Stimulated activated CD8-positive, alpha-beta memory T cell treated with anti-CD3 and anti-CD28 coated beads, Interleukin-15, amount 100 ng/mL, for 4 hours (primary cell): Measurements from ENCODE around the gene PRPSAP2.
"Not testable (repeated sequence)": the region's sequence is repeated elsewhere in the genome, so short reads cannot be mapped to it uniquely, and the experiment has no call there.

Experiments
- DNase-seq, 2 donors: peaks; one replicate each; pipeline ENCODE4 v3.0.0-alpha.2; 2020; ENCODE audit warnings: low read depth in 2 of 2

PRPSAP2 gene

DNA sequence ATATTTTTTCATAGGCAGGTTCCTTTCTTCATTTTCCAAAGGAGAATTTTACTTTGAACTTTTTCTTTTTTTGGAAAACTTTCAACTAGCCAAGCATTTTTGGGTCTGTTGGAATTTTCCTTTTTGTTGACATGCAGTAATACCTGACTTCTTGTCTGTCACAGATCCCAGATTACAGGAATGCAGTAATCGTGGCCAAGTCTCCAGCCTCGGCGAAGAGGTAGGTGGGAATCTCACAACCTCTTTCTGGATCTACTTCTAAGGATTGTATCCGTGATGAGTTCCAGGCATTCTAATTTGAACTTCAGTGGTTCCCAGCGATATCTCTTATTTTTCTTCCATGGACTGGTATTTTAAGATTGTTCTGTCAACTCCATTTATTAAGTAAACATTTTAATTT lies 31.7 kb downstream of the PRPSAP2 start:
- no peak for DNase-seq

DNA sequence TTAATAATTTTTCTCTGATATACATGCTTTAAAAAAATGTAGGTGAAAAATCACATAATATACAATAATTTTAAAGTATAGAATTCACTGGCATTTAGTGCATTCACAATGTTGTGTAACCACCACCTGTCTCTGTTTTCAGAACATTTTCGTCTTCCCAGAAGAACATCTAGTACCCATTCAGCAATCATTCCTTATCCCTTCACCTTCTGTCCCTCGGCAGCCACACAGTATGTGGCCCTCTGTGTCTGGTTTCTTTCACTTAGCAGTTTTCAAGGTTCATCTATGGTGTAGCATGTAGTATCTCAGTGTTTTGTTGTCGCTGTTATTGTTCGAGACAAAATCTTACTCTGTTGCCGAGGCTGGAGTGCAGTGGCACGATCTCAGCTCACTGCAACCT lies 33.6 kb downstream of the PRPSAP2 start:
- DNase-seq: no peak

DNA sequence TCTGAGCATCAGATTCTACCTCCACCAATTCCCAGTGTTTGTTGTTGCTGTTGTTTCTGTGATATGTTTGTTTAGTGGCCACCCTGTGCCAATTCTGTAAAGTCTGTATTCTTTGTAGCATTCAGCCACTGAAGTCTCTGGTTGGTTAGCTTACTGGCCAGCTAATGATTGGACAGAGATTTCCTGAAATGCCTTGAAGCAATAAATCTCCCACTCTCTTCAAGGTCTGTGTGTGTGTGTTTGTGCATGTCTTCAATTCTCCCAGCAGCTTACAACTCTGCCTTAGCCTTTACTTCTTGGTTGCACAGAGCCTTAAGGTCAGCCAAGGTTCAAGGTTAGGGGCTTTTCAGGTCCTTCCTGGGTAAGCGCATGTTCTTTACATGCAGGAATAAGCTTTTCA lies 38.2 kb downstream of the PRPSAP2 start:
- DNase-seq: no peak

DNA sequence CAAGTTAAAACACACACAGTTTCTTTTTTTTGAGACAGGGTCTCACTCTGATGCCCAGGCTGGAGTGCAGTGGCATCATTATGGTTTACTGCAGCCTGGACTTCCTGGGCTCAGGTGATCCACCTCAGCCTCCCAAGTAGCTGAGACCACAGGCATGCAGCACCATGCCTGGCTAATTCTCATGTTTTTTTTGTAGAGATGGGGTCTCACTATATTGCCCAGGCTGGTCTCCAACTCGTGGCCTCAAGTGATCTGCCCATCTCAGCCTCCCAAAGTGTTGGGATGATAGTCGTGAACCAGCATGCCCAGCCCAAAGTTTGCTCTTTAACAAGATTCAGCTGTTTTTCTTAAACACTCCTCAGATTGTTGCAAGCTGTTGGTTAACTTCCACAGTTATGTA lies 39.0 kb downstream of the PRPSAP2 start:
- no peak for DNase-seq

DNA sequence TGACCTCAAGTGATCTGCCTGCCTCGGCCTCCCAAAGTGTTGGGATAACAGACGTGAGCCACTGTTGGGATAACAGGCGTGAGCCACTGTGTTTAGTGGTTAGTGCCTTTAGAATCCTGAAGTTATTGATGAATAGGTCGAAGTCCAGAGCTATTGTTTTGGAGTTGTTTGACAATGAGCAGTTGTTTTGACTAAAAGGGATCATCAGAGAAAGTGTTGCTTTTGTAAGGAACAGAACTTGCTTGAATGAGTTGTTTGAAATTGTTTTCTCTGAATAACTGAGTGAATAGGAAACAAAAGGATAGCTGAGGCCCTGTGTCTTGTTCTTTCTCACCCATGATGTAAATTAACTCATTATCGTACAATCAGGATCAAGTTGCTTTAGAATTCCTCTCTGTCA lies 46.6 kb downstream of the PRPSAP2 start:
- DNase-seq: no peak

DNA sequence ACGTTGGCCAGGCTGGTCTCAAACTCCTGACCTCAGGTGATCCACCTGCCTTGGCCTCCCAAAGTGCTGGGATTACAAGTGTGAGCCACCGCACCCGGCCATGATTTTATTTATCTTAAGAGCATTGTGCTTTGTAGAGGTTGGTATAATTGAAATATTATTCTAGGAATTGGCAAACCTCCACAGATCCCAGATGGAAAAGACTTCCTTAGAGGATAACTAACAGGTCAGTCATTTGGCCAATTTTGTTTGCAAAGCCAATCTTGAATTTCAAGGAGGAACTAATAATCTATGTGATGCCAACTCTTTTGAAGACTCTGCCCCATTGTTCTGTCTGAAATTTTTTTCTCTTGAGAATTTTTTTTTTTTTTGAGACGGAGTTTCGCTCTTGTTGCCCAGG lies 47.3 kb downstream of the PRPSAP2 start:
- DNase-seq: no peak

DNA sequence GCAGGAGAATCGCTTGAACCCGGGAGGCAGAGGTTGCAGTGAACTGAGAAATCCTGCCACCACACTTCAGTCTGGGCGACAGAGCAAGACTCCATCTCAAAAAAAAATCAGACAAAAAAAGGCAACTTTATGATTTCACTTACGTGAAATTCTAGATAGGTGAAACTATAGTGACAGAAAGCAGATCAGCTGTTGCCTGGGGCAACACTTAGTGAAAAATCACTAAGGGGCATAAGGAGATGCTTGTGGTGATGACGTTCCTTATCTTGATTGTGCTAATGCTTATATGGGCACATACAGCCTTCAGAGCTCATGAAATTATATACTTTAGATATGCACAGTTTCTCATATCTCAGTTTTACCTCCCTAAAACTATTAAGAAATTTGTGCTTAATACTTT lies 52.4 kb downstream of the PRPSAP2 start:
- DNase-seq: no peak

DNA sequence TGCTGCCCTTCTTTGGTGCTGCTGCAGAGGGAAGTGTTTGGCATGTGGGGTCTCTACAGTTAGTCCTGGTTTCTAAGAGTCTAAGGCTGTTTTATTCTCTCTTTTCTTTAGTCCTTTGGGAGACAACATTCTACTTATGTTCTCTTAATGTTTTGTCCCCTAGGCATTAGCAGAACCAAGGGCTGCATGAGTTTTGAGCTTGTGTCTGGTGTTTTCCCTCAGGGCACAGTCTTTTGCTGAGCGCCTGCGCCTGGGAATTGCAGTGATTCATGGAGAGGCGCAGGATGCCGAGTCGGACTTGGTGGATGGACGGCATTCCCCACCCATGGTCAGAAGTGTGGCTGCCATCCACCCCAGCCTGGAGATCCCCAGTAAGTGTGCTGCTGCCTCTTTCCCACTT lies 53.0 kb downstream of the PRPSAP2 start:
- DNase-seq: no peak

DNA sequence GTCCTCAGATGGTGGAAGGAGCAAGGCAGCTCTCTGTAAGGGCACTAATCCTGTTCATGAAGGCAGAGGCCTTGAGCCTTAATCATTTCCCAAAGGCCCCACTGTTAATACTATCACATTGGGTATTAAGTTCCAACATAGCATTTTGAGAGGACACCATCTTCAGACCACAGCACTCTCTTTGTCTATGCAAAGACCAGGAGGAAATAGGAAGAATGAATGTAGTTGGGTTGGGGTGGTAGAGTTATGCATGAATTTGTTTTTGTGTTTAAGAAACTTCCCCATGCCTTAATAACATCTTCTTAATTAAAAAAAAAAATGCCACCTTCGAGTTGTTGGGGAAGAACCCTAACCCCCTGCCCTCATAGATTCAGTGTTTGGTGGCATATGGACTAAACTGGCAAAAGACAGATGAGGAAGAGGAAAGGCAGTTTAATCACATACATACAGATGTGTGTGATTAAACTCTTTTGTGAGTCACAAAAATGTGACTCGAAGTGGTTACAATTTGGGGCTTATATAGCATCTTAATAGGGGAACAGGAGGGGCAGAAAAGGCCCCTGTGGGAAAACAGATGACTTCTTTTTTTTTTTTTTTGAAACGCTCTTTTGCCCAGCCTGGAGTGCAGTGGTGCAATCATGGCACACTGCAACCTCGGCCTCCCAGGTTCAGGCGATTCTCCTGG lies 59.0 kb downstream of the PRPSAP2 start:
- no peak for DNase-seq

DNA sequence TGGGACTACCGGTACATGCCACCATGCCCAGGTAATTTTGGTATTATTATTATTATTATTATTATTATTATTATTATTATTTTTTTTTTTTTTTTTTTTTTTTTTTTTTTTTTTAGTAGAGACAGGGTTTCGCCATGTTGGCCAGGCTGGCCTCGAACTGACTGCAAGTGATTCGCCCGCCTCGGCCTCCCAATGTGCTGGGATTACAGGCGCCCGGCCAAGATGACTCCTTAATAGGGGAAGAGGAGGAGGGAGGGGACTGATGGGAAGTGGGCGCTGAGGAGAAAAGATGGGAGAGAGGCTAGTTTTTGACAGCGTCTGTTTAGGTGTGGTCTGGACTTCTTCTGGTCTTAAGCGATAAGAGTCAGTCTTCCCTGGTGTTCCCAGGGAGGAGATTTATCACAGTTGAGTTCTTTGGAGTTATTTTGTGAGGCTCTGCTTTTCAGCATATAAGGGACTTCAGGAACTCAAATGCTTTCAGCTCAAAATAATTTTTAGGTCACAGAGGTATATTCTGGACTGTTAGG lies 59.6 kb downstream of the PRPSAP2 start:
- no peak for DNase-seq

DNA sequence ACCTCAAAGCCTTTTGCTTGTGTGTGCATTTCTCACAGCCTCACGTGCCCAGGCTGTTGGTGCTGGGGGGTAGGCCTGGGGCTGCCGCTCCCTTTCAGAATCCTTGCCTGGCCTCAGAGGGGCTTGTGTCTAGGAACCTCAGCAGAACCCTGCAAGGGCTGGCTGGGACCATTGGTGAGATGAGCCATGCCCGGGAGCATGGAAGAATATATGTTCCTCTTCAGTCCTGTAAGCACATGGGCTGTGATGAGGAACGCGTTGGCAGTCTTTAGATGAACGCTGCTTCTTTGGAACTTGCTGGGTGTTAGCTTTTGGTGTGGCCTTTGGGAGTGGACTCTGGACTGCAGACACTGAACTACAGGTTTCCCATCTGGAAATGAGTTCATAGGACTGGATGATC lies 62.0 kb downstream of the PRPSAP2 start:
- no peak for DNase-seq

DNA sequence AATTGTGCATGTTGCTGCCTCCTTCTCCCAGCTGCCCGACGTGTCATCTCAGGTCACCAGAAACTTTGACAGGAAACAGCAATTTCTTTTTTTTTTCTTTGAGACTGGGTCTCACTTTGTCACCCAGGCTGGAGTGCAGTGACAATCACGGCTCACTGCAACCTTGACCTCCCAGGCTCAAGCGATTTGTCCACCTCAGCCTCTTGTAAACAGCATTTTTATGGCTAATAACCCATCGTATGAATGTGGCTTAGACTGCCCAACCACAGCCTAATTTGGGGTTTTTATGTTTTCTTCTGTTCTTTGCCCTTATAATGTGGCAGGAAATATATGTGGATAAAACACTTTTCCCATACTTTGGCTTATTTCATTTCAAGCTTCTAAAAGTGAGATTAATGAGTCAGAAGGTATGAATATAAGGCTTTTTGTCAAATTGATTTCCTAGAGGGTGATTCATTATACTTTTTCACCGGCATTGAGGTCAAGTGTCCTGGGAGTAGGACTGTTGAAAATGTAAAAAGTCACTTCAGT lies 63.0 kb downstream of the PRPSAP2 start:
- DNase-seq: no peak

DNA sequence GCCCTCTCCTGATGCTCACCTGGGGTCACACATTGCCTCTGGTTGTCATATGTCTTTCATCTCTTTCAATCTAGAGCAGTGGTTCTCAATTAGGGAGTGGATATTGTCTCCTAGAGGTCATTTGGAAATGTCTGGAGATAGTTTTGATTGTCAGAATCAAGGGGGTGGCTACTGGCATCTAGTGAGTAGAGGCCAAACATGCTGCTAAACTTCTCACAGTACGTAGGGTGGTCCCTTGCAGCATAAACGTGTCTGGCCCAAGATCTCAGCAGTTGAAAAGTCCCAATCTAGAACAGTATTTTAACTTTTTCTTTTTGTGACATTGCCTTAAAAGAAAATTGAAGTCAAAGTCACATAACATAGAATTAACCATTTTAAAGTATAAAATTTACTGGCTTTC lies 63.6 kb downstream of the PRPSAP2 start:
- DNase-seq: no peak

DNA sequence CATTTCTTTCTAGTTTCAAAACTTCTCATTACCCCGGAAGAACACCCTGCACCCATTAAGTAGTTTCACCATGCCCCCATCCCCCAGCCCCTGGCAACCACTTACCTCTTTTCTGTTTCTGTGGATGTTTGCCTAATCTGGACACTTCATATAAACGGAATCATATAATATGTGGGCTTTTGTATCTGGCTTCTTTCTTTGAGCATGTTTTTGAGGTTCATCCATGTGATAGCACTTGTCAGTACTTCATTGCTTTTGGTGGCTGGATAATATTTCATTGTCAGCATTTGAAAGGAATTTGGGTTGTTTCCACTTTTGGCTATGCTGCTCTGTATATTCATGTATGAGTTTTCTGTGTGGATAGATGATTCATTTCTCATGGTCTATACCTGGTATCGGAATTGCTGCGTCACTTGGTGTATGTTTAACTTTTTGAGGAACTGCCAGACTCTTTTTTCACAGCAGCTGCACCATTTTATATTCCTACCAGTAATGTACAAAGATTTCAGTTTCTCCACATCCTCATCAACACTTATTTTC lies 64.1 kb downstream of the PRPSAP2 start:
- DNase-seq: no peak

DNA sequence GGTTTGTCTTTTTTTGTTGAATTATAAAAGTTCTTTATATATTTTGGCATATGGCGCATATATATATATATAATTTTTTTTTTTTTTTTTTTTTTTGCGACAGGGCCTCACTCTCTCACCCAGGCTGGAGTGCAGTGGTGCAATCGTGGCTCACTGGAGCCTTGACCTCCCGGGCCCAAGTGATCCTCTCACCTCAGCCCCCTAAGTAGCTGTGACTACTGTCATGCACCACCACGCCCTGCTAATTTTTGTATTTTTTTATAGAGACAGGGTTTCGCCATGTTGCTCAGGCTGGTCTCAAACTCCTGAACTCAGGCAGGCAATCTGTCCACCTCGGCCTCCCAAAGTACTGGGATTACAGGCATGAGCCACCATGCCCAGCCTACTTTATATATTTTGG lies 64.7 kb downstream of the PRPSAP2 start:
- not testable (repeated sequence) for DNase-seq

DNA sequence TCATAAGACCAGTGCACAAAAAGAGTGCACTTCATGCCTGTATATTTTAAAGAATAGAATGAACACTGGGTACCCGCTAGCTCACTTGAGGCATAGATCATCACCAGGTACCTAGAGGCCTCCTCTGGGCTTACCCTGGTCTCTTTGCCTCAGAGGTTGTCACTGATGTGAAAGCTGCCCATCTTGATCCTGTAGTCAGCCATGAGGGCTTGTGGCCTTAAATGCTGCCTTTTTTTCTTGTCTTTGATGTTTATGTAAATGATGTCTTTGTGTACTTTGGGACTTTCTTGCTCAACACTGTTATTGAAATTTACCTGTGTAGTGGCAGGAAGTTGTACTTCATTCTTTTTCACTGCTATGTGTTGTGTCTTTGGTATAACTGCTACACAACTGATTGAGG lies 67.3 kb downstream of the PRPSAP2 start:
- no peak for DNase-seq

DNA sequence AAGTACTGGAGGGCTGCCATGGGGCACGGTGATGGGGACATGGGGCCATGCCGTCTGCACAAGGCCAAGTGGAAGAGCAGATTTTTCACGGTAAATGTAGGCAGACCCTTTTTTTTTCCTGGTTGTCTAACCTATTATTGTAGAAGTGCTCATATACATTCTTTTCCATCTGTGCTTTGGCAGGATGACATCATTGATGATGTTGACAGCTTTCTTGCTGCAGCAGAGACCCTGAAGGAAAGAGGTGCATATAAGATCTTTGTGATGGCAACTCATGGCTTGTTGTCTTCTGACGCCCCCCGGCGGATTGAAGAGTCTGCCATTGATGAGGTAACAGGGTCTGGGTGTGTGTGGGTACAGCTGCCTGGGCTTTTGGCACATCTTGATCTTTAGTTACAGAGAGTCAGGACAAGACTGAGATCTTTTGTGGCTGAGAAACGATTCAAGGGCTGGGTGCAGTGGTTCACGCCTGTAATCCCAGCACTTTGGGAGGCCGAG lies 70.7 kb downstream of the PRPSAP2 start:
- no peak for DNase-seq

DNA sequence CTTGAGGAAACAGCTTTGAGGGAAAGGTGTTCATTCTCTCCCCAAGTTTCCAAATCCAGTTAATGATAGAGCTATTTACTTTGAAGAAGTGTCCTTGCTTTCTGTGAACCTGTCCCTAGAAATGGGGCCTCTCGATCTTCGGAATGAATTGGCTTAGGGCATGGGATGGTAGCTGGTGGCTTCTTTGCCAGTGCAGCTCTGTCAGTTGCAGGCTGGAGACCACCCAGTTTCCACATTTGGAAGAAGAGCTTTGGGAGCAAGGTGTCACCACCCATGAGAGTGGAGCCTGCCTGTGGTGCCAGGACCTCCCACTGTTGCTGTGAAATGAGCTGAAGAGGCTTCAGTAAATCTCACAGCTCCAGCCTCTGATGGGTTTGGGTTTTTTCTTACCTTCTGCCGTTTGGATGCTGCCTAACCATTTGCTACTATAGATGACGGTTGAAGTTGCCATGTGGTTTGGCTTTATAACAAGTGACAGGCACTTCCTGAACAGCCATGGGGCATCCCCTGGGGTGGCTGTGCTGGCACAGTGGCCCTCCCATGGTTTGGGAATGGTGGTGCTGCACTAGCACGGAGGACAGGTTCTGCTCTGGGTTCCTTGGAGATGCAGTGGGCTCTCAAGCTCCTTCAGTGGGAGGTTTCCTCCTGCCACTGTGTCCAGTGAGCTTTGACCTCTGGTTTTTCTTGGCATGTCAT lies 74.6 kb downstream of the PRPSAP2 start:
- DNase-seq: no peak

DNA sequence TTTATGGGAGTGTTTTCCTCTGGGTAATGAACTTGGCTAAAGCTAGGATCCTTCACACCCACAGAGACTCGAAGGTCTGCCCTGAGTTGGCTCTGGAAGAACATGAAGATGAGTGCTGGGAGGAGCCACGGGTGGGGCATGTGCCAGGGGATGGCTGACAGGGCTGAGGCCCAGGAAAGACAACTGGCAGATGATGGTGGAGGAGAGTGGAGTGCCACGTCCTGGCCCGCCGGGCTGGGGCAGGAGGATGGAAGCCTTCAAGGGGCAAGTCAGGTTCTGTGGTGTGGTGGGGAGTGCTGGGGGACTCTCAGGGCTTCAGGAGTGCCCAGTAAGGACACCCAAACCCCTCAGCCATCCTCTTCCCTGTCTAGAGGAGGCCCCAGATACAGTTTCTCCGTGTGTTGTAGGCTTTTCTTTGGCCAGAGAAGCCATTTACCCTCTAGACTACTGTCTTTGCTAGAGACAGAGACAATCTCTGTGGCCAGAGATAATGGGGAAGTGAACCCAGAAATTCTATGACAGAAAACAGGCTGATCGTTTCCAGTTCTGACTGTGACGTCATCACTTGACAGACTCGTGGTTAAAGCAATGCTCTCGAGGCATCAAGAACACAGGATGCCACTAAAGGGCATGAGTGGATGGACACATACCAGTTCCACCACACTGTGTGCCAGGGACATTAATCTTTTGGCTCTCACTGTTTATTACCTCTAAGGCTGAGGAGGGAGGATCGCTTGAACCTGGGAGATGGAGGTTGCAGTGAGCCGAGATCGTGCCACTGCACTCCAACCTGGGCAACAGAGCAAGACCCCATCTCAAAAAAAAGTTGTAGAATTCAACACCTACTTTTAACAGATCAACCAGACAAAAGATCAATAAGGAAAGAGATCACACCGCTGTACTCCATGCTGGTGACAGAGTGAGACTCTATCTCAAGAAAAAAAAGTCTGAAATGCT lies 75.4 kb downstream of the PRPSAP2 start:
- no peak for DNase-seq

DNA sequence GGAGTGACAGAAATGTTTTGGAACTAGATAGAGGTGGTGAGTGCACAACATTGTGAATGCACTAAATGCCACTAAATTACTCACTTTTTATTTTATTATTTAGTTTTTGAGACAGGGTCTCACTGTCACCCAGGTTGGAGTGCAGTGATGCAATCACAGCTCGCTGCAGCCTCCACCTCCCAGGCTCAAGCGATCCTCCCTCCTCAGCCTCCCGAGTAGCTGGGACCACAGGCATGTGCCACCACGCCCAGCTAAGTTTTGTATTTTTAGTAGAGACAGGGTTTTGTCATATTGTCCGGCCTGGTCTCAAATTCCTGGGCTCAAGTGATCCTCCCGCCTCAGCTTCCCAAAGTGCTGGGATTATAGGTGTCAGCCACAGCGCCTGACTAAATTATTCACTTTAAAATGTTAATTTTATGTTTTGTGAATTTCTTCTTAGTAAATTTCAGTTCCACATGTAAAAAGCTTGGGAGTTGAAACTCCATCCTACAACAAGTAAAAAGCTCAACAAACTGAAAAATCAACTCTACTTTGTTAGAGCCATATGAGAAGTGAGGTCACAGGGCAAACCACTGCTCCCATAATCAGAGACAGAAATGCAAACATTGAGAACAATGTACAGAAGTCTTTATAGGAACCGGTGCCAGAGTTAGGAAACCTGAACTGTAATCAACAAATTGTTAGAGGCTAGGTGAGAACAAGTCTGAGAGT lies 80.2 kb downstream of the PRPSAP2 start:
- DNase-seq: no peak

DNA sequence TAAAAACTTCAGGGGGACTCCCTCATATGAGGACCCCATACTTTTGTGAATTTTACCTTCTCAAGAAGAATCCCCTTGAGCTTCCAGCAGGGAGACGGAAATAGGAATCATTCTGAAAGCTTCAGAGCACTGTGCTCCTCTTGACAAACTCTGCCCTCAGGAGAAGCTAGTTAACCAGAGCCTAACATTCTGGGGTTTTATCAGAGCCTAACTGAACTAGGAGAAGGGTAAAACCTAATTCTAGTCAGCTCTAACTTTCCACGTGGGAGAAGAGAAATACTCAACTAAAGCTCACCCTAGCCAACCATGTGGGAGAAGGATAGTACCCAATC lies 80.7 kb downstream of the PRPSAP2 start:
- DNase-seq: no peak
